ENCODE results near the gene ARSA. TPM values are rescaled to one million over a fixed set of nuclear protein-coding genes. Genes with fewer than 3 reads are reported as not detected.

ARSA gene
- total RNA-seq = 37.6 to 39.8 TPM (median 39.3 TPM) in 3 replicates
- long read RNA-seq, transcript ARSA-201 (8 exons, 2,050 nt) = major isoform, 12 of 32 reads
- long read RNA-seq, partial matches to known transcripts = 3 of 32 reads
- long read RNA-seq, other reads (novel, unspliced or antisense) = 6 of 32 reads

DNA sequence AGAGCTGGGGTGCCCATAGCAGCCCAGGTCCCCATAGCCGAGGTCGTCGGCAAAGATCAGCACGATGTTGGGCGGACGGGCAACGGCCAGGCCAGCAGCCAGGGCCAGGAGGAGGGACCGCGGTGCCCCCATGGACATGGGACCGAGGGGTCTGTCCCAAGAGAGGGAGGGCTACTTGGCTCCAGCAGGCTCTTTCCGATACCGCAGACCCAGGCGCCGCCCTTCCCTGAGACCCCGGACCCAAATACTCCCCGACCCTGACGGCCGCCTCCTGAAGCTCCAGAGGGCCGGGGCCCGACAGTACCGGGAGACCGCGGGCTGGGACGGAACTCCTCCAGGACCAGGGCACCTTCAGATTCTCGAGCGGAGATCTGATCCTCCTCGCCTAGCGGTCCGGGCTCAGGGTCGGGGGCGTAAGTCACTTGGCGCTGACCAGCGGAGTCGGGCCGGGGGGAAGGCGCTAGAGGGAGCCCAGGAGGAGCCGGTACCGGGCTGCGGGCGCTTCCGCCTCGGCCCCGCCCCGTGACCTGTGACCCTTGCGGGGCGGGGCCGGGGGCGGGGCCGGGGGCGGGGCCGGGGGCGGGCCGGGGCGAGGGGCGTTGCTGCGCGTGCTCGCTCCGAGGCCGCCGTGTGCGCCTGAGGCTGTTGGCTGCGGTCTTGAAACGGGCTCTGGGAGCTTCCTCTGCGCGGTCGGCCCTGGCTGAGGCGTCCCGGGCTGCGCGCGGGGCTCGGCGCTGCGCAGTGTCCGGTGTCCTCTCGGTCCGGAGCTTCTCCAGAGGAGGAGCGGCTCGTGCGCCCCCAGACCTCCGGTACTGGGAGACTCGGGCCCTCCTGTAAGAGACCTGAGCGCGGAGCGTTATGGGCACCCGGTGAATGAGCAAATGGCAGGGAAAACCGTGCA, at the start of gene ARSA:
ARSA (minus strand) TSS at position 511 of the 901 bp plus-strand sequence; CDS start at position 138, 373 bp downstream.
- DNase-seq (ENCODE audit: low spot score) = no peak
- Mint-ChIP-seq H3K36me3 (ENCODE audit: low read depth) (no peaks in the 10 kb centered on the region), H3K4me1 (ENCODE audit: low read depth) (peaks cover 13% of the 10 kb centered on the region), H3K4me3 (ENCODE audit: unreplicated experiment) (peak within 1 kb of the TSS; percentile 87), H3K27ac (ENCODE audit: unreplicated experiment) (no peak within 1 kb of the TSS), H3K27me3 (ENCODE audit: low read depth) (no peaks in the 10 kb centered on the region), H3K9me3 (ENCODE audit: low read depth) (no peaks in the 10 kb centered on the region)
- TF ChIP-seq, protein P1, sequence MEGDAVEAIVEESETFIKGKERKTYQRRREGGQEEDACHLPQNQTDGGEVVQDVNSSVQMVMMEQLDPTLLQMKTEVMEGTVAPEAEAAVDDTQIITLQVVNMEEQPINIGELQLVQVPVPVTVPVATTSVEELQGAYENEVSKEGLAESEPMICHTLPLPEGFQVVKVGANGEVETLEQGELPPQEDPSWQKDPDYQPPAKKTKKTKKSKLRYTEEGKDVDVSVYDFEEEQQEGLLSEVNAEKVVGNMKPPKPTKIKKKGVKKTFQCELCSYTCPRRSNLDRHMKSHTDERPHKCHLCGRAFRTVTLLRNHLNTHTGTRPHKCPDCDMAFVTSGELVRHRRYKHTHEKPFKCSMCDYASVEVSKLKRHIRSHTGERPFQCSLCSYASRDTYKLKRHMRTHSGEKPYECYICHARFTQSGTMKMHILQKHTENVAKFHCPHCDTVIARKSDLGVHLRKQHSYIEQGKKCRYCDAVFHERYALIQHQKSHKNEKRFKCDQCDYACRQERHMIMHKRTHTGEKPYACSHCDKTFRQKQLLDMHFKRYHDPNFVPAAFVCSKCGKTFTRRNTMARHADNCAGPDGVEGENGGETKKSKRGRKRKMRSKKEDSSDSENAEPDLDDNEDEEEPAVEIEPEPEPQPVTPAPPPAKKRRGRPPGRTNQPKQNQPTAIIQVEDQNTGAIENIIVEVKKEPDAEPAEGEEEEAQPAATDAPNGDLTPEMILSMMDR (IDR thresholded peaks at IDR 0.05) = peak; percentile 70

DNA sequence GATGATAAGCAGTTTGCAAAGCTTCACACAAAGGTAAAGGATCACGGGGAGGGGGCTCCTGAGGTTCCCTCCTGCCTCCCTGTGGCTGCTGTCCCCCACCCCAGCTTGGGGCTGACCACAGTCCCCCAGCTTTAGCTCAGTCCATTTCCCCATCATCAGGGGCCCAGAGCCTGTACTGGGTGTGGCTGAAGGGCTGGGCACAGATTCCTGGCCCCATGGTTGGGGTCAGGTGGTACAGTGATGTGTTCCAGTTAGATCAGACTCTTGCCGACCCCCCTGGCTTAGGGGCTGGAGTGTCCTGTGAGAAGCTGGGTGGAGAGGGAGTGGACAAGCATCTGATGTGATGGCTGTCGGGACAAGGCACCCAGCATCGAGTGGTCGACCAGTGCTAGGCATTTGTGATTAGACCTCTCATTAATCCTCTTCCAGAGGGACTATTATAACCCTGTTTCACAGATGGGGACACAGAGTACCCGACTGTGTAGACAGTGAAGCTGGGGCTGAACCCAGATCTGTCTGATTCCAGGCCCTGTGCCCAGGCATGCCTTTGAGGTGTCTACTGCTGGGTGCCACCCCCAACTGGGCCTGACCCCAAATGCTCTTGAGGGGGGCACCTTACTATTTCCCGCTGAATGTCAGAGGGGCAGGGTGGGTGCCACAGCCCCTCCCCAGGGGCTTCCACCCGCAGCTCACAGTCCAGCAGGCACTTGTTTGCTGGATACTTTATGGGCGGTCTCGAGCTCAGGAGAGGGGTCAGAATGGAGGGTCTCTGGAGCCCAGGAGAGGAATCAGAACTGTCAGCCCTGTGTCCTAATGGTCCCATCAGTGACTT, 48.9 kb upstream of the ARSA start:
- Mint-ChIP-seq H3K9me3 (ENCODE audit: low read depth) (no peaks in the 10 kb centered on the region), H3K4me1 (ENCODE audit: low read depth) (peaks cover 9% of the 10 kb centered on the region), H3K27ac (ENCODE audit: unreplicated experiment) (no peak overlapping the region), H3K36me3 (ENCODE audit: low read depth) (no peaks in the 10 kb centered on the region), H3K27me3 (ENCODE audit: low read depth) (peaks cover 7% of the 10 kb centered on the region), H3K4me3 (ENCODE audit: unreplicated experiment) (no peak overlapping the region)
- DNase-seq (ENCODE audit: low spot score) = peak; percentile 69
- TF ChIP-seq, protein P1 (IDR thresholded peaks at IDR 0.05) = no peak

DNA sequence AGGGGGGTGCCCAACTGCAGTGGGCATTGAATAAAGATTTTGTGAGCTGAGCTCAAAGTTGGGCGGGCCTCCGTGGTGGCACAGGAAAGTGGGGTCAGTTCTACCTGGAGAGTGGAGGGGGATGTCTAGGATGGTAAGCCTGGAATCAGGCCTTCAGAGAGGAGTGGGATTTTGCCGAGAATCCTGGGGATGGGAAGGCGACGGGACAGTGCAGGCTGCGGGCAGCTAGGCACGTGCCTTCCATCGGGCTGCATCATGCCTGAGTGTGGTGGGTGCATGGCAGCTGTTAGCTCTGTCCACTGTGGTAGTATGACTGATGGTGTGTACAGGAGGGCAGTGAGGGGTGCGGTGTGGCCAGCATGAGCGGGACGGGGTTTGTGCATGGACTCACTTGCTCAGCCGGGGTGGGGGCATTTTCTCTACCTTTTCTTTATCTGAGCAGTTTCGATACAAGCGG, 48.3 kb upstream of the ARSA start:
- H3K4me1 Mint-ChIP-seq (ENCODE audit: low read depth) = peaks cover 9% of the 10 kb centered on the region
- no peaks in the 10 kb centered on the region for H3K36me3 Mint-ChIP-seq (ENCODE audit: low read depth)
- TF ChIP-seq, protein P1 (IDR thresholded peaks at IDR 0.05) = no peak
- H3K9me3 Mint-ChIP-seq (ENCODE audit: low read depth) = no peaks in the 10 kb centered on the region
- DNase-seq (ENCODE audit: low spot score) = peak; percentile 58
- peaks cover 7% of the 10 kb centered on the region for H3K27me3 Mint-ChIP-seq (ENCODE audit: low read depth)
- no peak overlapping the region for H3K27ac Mint-ChIP-seq (ENCODE audit: unreplicated experiment)
- no peak overlapping the region for H3K4me3 Mint-ChIP-seq (ENCODE audit: unreplicated experiment)

DNA sequence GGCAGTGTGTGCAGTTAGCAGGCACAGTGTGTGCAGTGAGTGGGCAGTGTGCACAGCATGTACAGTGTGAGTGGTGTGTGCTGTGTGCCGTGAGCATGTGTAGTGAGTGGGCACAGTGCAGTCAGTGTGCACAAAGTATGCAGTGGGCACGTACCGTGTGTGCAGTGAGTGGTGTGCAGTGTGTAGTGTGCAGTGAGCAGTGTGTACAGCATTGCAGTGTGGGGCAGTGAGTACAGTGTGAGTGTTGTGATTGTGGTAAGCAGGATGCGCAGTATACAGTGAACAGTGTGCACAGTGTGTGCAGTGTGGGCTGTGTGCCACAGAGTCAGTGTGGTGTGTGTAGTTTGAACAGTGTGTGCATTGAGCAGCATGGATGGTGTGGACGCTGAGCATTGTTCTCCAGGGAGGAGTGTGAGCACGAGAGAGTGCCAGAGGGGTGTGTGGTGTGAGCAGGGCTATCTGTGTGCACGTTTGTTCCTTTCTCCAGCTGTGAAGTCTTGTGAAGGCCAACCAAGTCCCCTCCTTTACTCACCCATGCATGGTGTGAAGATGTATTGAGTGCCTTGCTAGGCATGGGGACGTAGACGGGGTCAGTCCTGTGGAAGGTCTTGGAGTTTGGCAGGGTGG, 47.7 kb upstream of the ARSA start:
- peak; percentile 22 for DNase-seq (ENCODE audit: low spot score)

More for the DNA sequence above, 47.7 kb upstream of the ARSA start:
- Mint-ChIP-seq H3K9me3 (ENCODE audit: low read depth) (no peaks in the 10 kb centered on the region), H3K4me3 (ENCODE audit: unreplicated experiment) (peak overlapping the region; percentile 68), H3K4me1 (ENCODE audit: low read depth) (peaks cover 9% of the 10 kb centered on the region), H3K27ac (ENCODE audit: unreplicated experiment) (no peak overlapping the region), H3K27me3 (ENCODE audit: low read depth) (peaks cover 7% of the 10 kb centered on the region), H3K36me3 (ENCODE audit: low read depth) (no peaks in the 10 kb centered on the region)
- TF ChIP-seq, protein P1 (IDR thresholded peaks at IDR 0.05) = no peak
